GM12873 (cell line): Measurements from ENCODE around the gene C10orf71.

Experiments used
- CTCF ChIP-seq: IDR thresholded peaks from 2 replicates; pipeline ENCODE4 v1.5.1; 2012; ENCODE audit warnings: low read depth, mild to moderate bottlenecking, moderate library complexity, low read length, control low read depth; ENCODE audit not compliant: insufficient read depth; ENCODE audit errors: missing control alignments

The C10orf71 gene

DNA sequence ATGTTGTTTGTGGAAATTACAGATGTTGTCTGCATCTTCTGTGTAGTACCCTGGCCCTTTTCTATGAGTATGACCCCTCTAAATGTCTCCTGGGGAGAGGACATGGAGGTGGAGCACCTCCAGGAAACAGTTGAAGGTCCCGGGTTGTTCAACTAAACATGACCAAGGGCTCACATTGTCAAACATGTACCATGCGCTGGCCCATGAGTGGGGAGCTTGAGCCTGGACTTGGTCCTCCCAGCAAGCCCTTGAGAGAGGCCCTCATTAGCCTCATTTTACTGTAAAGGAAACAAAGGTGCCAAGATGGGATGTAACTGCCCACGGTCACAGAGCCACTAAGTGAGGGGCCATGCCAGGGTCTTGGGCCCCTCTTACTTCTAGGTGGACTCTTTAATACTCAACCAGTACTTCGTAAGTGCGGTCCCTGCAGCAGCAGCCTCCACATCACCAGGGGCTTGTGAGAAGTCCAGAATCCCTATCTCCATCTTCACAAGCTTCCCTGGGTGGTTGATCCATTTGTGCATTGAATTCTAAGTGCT is 31.2 kb downstream of the C10orf71 start:
- TF ChIP-seq CTCF: no peak

- no peak for TF ChIP-seq CTCF
Measured at GRCh38 chr10:49331431-49331830, 32.5 kb downstream of the C10orf71 start.

DNA sequence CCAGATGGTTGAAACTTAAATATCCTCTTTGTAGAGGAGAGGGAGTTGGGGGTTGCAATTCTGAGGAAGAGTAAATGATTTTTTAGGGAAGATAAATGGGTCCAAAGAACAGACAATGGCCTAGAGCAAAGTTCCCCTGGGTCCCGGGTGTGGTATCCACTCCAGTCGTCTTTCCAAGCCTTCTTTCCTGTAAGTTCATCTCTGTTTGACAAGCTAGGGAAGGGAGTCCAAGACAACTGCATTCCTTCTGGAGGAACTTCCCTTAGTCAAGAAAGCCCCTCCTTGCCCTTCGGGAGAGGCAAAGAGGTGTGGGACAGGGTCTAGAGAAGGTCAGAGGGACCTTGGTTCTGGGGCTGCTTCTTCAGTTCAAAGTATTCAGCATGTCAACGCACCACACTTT is 33.4 kb downstream of the C10orf71 start:
- no peak for TF ChIP-seq CTCF

- no peak for TF ChIP-seq CTCF
Measured at GRCh38 chr10:49332768-49333167, 33.8 kb downstream of the C10orf71 start.

GRCh38 chr10:49333192-49333591 is 34.2 kb downstream of the C10orf71 start:
- TF ChIP-seq CTCF: no peak

- no peak for TF ChIP-seq CTCF
Measured at GRCh38 chr10:49334964-49335363, 36.0 kb downstream of the C10orf71 start.

DNA sequence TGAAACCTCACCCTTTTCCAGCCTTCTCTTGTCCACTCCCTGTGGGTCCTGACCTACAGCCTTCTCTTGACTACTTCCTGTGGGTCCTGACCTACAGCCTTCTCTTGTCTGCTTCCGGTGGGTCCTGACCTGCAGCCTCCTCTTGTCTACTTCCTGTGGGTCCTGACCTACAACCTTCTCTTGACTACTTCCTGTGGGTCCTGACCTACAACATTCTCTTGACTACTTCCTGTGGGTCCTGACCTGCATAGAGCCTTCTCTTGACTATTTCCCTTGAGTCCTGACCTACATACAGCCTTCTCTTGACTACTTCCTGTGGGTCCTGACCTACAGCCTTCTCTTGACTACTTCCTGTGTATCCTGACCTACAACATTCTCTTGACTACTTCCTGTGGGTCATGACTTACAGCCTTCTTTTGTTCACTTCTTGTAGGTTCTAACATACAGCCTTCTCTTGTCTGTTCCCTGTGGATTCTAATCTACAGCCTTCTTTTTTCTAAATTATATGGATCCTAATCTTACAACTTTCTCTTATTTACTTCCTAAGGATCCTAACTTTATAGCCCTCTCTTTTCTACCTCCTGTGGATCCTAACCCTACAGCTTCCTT is 36.5 kb downstream of the C10orf71 start:
- TF ChIP-seq CTCF: no peak
